ENCODE results near the gene NPIPB9. TPM values are rescaled to one million over a fixed set of nuclear protein-coding genes. Genes with fewer than 3 reads are reported as not detected.

The NPIPB9 gene
- 0.23 TPM in 1 of 2 replicates, not detected in the other for total RNA-seq

GRCh38 chr16:28751487-28751886 lies at the start of gene NPIPB9:
TSS of gene NPIPB9 (plus strand) at chr16:28751787.

GRCh38 chr16:28711220-28712083 lies 40.1 kb upstream of the NPIPB9 start, which contains the start of gene EIF3C:
TSS of gene EIF3C (plus strand) at chr16:28711464. CDS start at chr16:28711687, 223 bp downstream.

Other genes with a start within 250 kb of the NPIPB9 start
- not detected in 2 replicates for gene IL27, start 245.0 kb upstream of the NPIPB9 start, total RNA-seq
- 20.5 and 35.1 TPM in 2 replicates for gene NUPR1, start 212.8 kb upstream of the NPIPB9 start, total RNA-seq
- 14.3 and 17.2 TPM in 2 replicates for gene SGF29, start 197.9 kb upstream of the NPIPB9 start, total RNA-seq
- 0.23 TPM in 1 of 2 replicates, not detected in the other for gene SULT1A2, start 154.7 kb upstream of the NPIPB9 start, total RNA-seq
- 5.2 and 7.3 TPM in 2 replicates for gene SULT1A1, start 141.7 kb upstream of the NPIPB9 start, total RNA-seq
- 0.11 TPM in 1 of 2 replicates, not detected in the other for gene NPIPB8, start 113.7 kb upstream of the NPIPB9 start, total RNA-seq
- 151 and 224 TPM in 2 replicates for gene EIF3C, start 40.3 kb upstream of the NPIPB9 start, total RNA-seq
- gene ATXN2L, start 71.2 kb downstream of the NPIPB9 start, total RNA-seq, result 44.7 and 73.6 TPM in 2 replicates
- gene TUFM, start 94.6 kb downstream of the NPIPB9 start, total RNA-seq, result 178 and 257 TPM in 2 replicates
- gene SH2B1, start 112.1 kb downstream of the NPIPB9 start, total RNA-seq, result 13.8 and 20.2 TPM in 2 replicates
- 0.19 and 0.39 TPM in 2 replicates for gene ATP2A1, start 126.7 kb downstream of the NPIPB9 start, total RNA-seq
- 20.7 and 22.9 TPM in 2 replicates for gene RABEP2, start 173.5 kb downstream of the NPIPB9 start, total RNA-seq
- not detected in 2 replicates for gene CD19, start 180.2 kb downstream of the NPIPB9 start, total RNA-seq
- gene NFATC2IP, start 199.2 kb downstream of the NPIPB9 start, total RNA-seq, result 20.5 and 22.0 TPM in 2 replicates
- 25.2 and 31.9 TPM in 2 replicates for gene SPNS1, start 223.0 kb downstream of the NPIPB9 start, total RNA-seq
- 0.16 TPM in 1 of 2 replicates, not detected in the other for gene LAT, start 233.3 kb downstream of the NPIPB9 start, total RNA-seq

All from hair follicular keratinocyte (primary cell).